HG03457 (cell line): Measurements from ENCODE around the gene UACA.

Experiments used
- ATAC-seq: cut with Tn5 transposase; IDR thresholded peaks from one replicate; pipeline ENCODE4 v1.9.1; 2021; ENCODE audit warnings: moderate number of reproducible peaks; ENCODE audit not compliant: unreplicated experiment

Gene UACA

GRCh38 chr15:70783610-70784022 lies 20.3 kb upstream of the UACA start:
- no peak for ATAC-seq

GRCh38 chr15:70783041-70783440 lies 19.7 kb upstream of the UACA start:
- ATAC-seq = no peak

- ATAC-seq = no peak
Observed at GRCh38 chr15:70781236-70781635, 17.9 kb upstream of the UACA start.

- no peak for ATAC-seq
Observed at GRCh38 chr15:70778258-70779076, 15.1 kb upstream of the UACA start.

- ATAC-seq = no peak
Observed at GRCh38 chr15:70777170-70777926, 14.0 kb upstream of the UACA start.

GRCh38 chr15:70775160-70775559 lies 11.8 kb upstream of the UACA start:
- ATAC-seq = no peak

- ATAC-seq = no peak
Observed at GRCh38 chr15:70772402-70772801, 9.0 kb upstream of the UACA start.

- no peak for ATAC-seq
Observed at GRCh38 chr15:70770863-70771262, 7.5 kb upstream of the UACA start.

- ATAC-seq = no peak
Observed at GRCh38 chr15:70768257-70768883, 5.0 kb upstream of the UACA start.

GRCh38 chr15:70767667-70768066 lies 4.3 kb upstream of the UACA start:
- no peak for ATAC-seq

- ATAC-seq = no peak
Observed at GRCh38 chr15:70766597-70766996, 3.2 kb upstream of the UACA start.

- no peak for ATAC-seq
Observed at GRCh38 chr15:70765504-70766281, 2.3 kb upstream of the UACA start.

- no peak for ATAC-seq
Observed at GRCh38 chr15:70763950-70764730, 782 bp upstream of the UACA start.

- peak; percentile 14 for ATAC-seq
Observed at GRCh38 chr15:70762469-70763119, 764 bp downstream of the UACA start.

- no peak for ATAC-seq
Observed at GRCh38 chr15:70761931-70762468, 1.4 kb downstream of the UACA start.

GRCh38 chr15:70761046-70761445 lies 2.3 kb downstream of the UACA start:
- no peak for ATAC-seq

- no peak for ATAC-seq
Observed at GRCh38 chr15:70758790-70759462, 4.4 kb downstream of the UACA start.

- ATAC-seq = no peak
Observed at GRCh38 chr15:70757627-70758026, 5.7 kb downstream of the UACA start.

- no peak for ATAC-seq
Observed at GRCh38 chr15:70754862-70755261, 8.5 kb downstream of the UACA start.
